Measurements from ENCODE around the gene ICA1.

DNA sequence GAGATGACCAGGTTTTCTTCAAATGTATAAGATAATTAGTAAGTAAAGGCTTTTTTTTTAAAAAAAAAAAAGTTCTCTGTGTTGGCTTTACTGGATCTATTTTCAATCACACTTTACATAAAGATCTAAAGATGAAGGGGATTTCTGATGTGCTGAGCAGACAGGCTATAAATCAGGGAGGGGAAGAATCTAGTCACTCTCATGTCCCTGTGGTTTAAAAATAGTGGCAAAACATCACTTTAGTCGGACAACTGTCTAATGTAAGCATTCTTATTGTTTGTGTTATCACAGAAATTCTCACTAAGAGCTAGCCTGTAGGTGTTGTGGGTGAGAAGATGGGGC, 132.7 kb downstream of the ICA1 start:
- TF ChIP-seq, protein P1, sequence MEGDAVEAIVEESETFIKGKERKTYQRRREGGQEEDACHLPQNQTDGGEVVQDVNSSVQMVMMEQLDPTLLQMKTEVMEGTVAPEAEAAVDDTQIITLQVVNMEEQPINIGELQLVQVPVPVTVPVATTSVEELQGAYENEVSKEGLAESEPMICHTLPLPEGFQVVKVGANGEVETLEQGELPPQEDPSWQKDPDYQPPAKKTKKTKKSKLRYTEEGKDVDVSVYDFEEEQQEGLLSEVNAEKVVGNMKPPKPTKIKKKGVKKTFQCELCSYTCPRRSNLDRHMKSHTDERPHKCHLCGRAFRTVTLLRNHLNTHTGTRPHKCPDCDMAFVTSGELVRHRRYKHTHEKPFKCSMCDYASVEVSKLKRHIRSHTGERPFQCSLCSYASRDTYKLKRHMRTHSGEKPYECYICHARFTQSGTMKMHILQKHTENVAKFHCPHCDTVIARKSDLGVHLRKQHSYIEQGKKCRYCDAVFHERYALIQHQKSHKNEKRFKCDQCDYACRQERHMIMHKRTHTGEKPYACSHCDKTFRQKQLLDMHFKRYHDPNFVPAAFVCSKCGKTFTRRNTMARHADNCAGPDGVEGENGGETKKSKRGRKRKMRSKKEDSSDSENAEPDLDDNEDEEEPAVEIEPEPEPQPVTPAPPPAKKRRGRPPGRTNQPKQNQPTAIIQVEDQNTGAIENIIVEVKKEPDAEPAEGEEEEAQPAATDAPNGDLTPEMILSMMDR (IDR thresholded peaks at IDR 0.05), result no peak
- no peak for TF ChIP-seq POLR2AphosphoS5 (IDR thresholded peaks at IDR 0.05)

Data from sigmoid colon (tissue), 4 donors.